Measurements from ENCODE around the gene CWC27.
A peak's percentile ranks its signal among the peaks of the same experiment; 100 is the strongest.

The CWC27 gene

GRCh38 chr5:64942460-64942859, 173.7 kb downstream of the CWC27 start:
- Histone ChIP-seq H3K9me3 (ENCODE audit: control insufficient read depth in 2 of 2, low read length in 2 of 2) (no peaks in the 10 kb centered on the region), H3K27me3 (ENCODE audit: control insufficient read depth in 1 of 2, insufficient read depth in 2 of 2, low read length in 2 of 2) (no peaks in the 10 kb centered on the region), H3K4me3 (ENCODE audit: low read length in 2 of 2) (no peak overlapping the region), H3K4me1 (ENCODE audit: control insufficient read depth, insufficient read depth, low read length) (peaks cover 12% of the 10 kb centered on the region), H3K27ac (ENCODE audit: low read length) (no peak overlapping the region), H3K9ac (ENCODE audit: low read length in 2 of 2) (no peak overlapping the region), H3K36me3 (ENCODE audit: control insufficient read depth in 2 of 2, insufficient read depth in 2 of 2, low read length in 2 of 2) (no peaks in the 10 kb centered on the region)

- Histone ChIP-seq H3K9ac (ENCODE audit: low read length in 2 of 2) (no peak overlapping the region), H3K27ac (ENCODE audit: low read length) (no peak overlapping the region), H3K27me3 (ENCODE audit: control insufficient read depth in 1 of 2, insufficient read depth in 2 of 2, low read length in 2 of 2) (no peaks in the 10 kb centered on the region), H3K9me3 (ENCODE audit: control insufficient read depth in 2 of 2, low read length in 2 of 2) (no peaks in the 10 kb centered on the region), H3K36me3 (ENCODE audit: control insufficient read depth in 2 of 2, insufficient read depth in 2 of 2, low read length in 2 of 2) (no peaks in the 10 kb centered on the region), H3K4me1 (ENCODE audit: control insufficient read depth, insufficient read depth, low read length) (peaks cover 5% of the 10 kb centered on the region), H3K4me3 (ENCODE audit: low read length in 2 of 2) (no peak overlapping the region)
Observed at GRCh38 chr5:64944868-64945267, 176.1 kb downstream of the CWC27 start.

- no peaks in the 10 kb centered on the region for H3K36me3 ChIP-seq (ENCODE audit: control insufficient read depth in 2 of 2, insufficient read depth in 2 of 2, low read length in 2 of 2)
- no peaks in the 10 kb centered on the region for H3K4me1 ChIP-seq (ENCODE audit: control insufficient read depth, insufficient read depth, low read length)
- H3K9ac ChIP-seq (ENCODE audit: low read length in 2 of 2): no peak overlapping the region
- no peak overlapping the region for H3K4me3 ChIP-seq (ENCODE audit: low read length in 2 of 2)
- H3K27me3 ChIP-seq (ENCODE audit: control insufficient read depth in 1 of 2, insufficient read depth in 2 of 2, low read length in 2 of 2): no peaks in the 10 kb centered on the region
- H3K27ac ChIP-seq (ENCODE audit: low read length): no peak overlapping the region
- no peaks in the 10 kb centered on the region for H3K9me3 ChIP-seq (ENCODE audit: control insufficient read depth in 2 of 2, low read length in 2 of 2)
Observed at GRCh38 chr5:64947031-64947430, 178.3 kb downstream of the CWC27 start.

- no peaks in the 10 kb centered on the region for H3K9me3 ChIP-seq (ENCODE audit: control insufficient read depth in 2 of 2, low read length in 2 of 2)
- H3K36me3 ChIP-seq (ENCODE audit: control insufficient read depth in 2 of 2, insufficient read depth in 2 of 2, low read length in 2 of 2): no peaks in the 10 kb centered on the region
- no peak overlapping the region for H3K27ac ChIP-seq (ENCODE audit: low read length)
- H3K4me1 ChIP-seq (ENCODE audit: control insufficient read depth, insufficient read depth, low read length): no peaks in the 10 kb centered on the region
- no peak overlapping the region for H3K9ac ChIP-seq (ENCODE audit: low read length in 2 of 2)
- no peaks in the 10 kb centered on the region for H3K27me3 ChIP-seq (ENCODE audit: control insufficient read depth in 1 of 2, insufficient read depth in 2 of 2, low read length in 2 of 2)
- H3K4me3 ChIP-seq (ENCODE audit: low read length in 2 of 2): no peak overlapping the region
Observed at GRCh38 chr5:64947801-64948200, 179.1 kb downstream of the CWC27 start.

GRCh38 chr5:64949331-64949730, 180.6 kb downstream of the CWC27 start:
- Histone ChIP-seq H3K4me3 (ENCODE audit: low read length in 2 of 2) (no peak overlapping the region), H3K4me1 (ENCODE audit: control insufficient read depth, insufficient read depth, low read length) (no peaks in the 10 kb centered on the region), H3K36me3 (ENCODE audit: control insufficient read depth in 2 of 2, insufficient read depth in 2 of 2, low read length in 2 of 2) (no peaks in the 10 kb centered on the region), H3K9ac (ENCODE audit: low read length in 2 of 2) (no peak overlapping the region), H3K27ac (ENCODE audit: low read length) (no peak overlapping the region), H3K9me3 (ENCODE audit: control insufficient read depth in 2 of 2, low read length in 2 of 2) (no peaks in the 10 kb centered on the region), H3K27me3 (ENCODE audit: control insufficient read depth in 1 of 2, insufficient read depth in 2 of 2, low read length in 2 of 2) (no peaks in the 10 kb centered on the region)

GRCh38 chr5:64952951-64953673, 184.4 kb downstream of the CWC27 start:
- no peaks in the 10 kb centered on the region for H3K36me3 ChIP-seq (ENCODE audit: control insufficient read depth in 2 of 2, insufficient read depth in 2 of 2, low read length in 2 of 2)
- H3K9me3 ChIP-seq (ENCODE audit: control insufficient read depth in 2 of 2, low read length in 2 of 2): no peaks in the 10 kb centered on the region
- no peak overlapping the region for H3K27ac ChIP-seq (ENCODE audit: low read length)
- H3K4me1 ChIP-seq (ENCODE audit: control insufficient read depth, insufficient read depth, low read length): no peaks in the 10 kb centered on the region
- H3K9ac ChIP-seq (ENCODE audit: low read length in 2 of 2): no peak overlapping the region
- no peak overlapping the region for H3K4me3 ChIP-seq (ENCODE audit: low read length in 2 of 2)
- no peaks in the 10 kb centered on the region for H3K27me3 ChIP-seq (ENCODE audit: control insufficient read depth in 1 of 2, insufficient read depth in 2 of 2, low read length in 2 of 2)

- Histone ChIP-seq H3K4me1 (ENCODE audit: control insufficient read depth, insufficient read depth, low read length) (no peaks in the 10 kb centered on the region), H3K27me3 (ENCODE audit: control insufficient read depth in 1 of 2, insufficient read depth in 2 of 2, low read length in 2 of 2) (no peaks in the 10 kb centered on the region), H3K4me3 (ENCODE audit: low read length in 2 of 2) (no peak overlapping the region), H3K9ac (ENCODE audit: low read length in 2 of 2) (no peak overlapping the region), H3K36me3 (ENCODE audit: control insufficient read depth in 2 of 2, insufficient read depth in 2 of 2, low read length in 2 of 2) (no peaks in the 10 kb centered on the region), H3K27ac (ENCODE audit: low read length) (no peak overlapping the region), H3K9me3 (ENCODE audit: control insufficient read depth in 2 of 2, low read length in 2 of 2) (no peaks in the 10 kb centered on the region)
Observed at GRCh38 chr5:64954518-64954917, 185.8 kb downstream of the CWC27 start.

GRCh38 chr5:64958757-64959391, 190.1 kb downstream of the CWC27 start:
- Histone ChIP-seq H3K4me1 (ENCODE audit: control insufficient read depth, insufficient read depth, low read length) (no peaks in the 10 kb centered on the region), H3K9me3 (ENCODE audit: control insufficient read depth in 2 of 2, low read length in 2 of 2) (no peaks in the 10 kb centered on the region), H3K27me3 (ENCODE audit: control insufficient read depth in 1 of 2, insufficient read depth in 2 of 2, low read length in 2 of 2) (no peaks in the 10 kb centered on the region), H3K36me3 (ENCODE audit: control insufficient read depth in 2 of 2, insufficient read depth in 2 of 2, low read length in 2 of 2) (no peaks in the 10 kb centered on the region), H3K4me3 (ENCODE audit: low read length in 2 of 2) (no peak overlapping the region), H3K9ac (ENCODE audit: low read length in 2 of 2) (no peak overlapping the region), H3K27ac (ENCODE audit: low read length) (no peak overlapping the region)

- no peaks in the 10 kb centered on the region for H3K9me3 ChIP-seq (ENCODE audit: control insufficient read depth in 2 of 2, low read length in 2 of 2)
- H3K36me3 ChIP-seq (ENCODE audit: control insufficient read depth in 2 of 2, insufficient read depth in 2 of 2, low read length in 2 of 2): no peaks in the 10 kb centered on the region
- H3K4me1 ChIP-seq (ENCODE audit: control insufficient read depth, insufficient read depth, low read length): no peaks in the 10 kb centered on the region
- no peak overlapping the region for H3K27ac ChIP-seq (ENCODE audit: low read length)
- no peak overlapping the region for H3K9ac ChIP-seq (ENCODE audit: low read length in 2 of 2)
- H3K4me3 ChIP-seq (ENCODE audit: low read length in 2 of 2): peak overlapping the region in 1 of 2 donors; percentile 26
- no peaks in the 10 kb centered on the region for H3K27me3 ChIP-seq (ENCODE audit: control insufficient read depth in 1 of 2, insufficient read depth in 2 of 2, low read length in 2 of 2)
Observed at GRCh38 chr5:64963278-64963677, 194.5 kb downstream of the CWC27 start.

- H3K9me3 ChIP-seq (ENCODE audit: control insufficient read depth in 2 of 2, low read length in 2 of 2): no peaks in the 10 kb centered on the region
- no peaks in the 10 kb centered on the region for H3K27me3 ChIP-seq (ENCODE audit: control insufficient read depth in 1 of 2, insufficient read depth in 2 of 2, low read length in 2 of 2)
- peaks cover 2% of the 10 kb centered on the region in 2 donors for H3K36me3 ChIP-seq (ENCODE audit: control insufficient read depth in 2 of 2, insufficient read depth in 2 of 2, low read length in 2 of 2)
- H3K27ac ChIP-seq (ENCODE audit: low read length): no peak overlapping the region
- H3K4me3 ChIP-seq (ENCODE audit: low read length in 2 of 2): no peak overlapping the region
- H3K4me1 ChIP-seq (ENCODE audit: control insufficient read depth, insufficient read depth, low read length): no peaks in the 10 kb centered on the region
- no peak overlapping the region for H3K9ac ChIP-seq (ENCODE audit: low read length in 2 of 2)
Observed at GRCh38 chr5:64968591-64969110, 199.9 kb downstream of the CWC27 start.

- peaks cover 2% of the 10 kb centered on the region in 2 donors for H3K36me3 ChIP-seq (ENCODE audit: control insufficient read depth in 2 of 2, insufficient read depth in 2 of 2, low read length in 2 of 2)
- H3K9me3 ChIP-seq (ENCODE audit: control insufficient read depth in 2 of 2, low read length in 2 of 2): no peaks in the 10 kb centered on the region
- no peaks in the 10 kb centered on the region for H3K27me3 ChIP-seq (ENCODE audit: control insufficient read depth in 1 of 2, insufficient read depth in 2 of 2, low read length in 2 of 2)
- H3K9ac ChIP-seq (ENCODE audit: low read length in 2 of 2): no peak overlapping the region
- H3K4me1 ChIP-seq (ENCODE audit: control insufficient read depth, insufficient read depth, low read length): no peaks in the 10 kb centered on the region
- H3K27ac ChIP-seq (ENCODE audit: low read length): no peak overlapping the region
- H3K4me3 ChIP-seq (ENCODE audit: low read length in 2 of 2): no peak overlapping the region
Observed at GRCh38 chr5:64969578-64969977, 200.8 kb downstream of the CWC27 start.

Measured in stomach smooth muscle (tissue), 2 donors.